H1 (cell line): ENCODE results near the gene LARP1. TPM values are rescaled to one million over a fixed set of nuclear protein-coding genes. Genes with fewer than 3 reads are reported as not detected.

Source experiments
- BACH1 ChIP-seq: IDR thresholded peaks from 2 replicates; pipeline ENCODE4 v1.6.1; 2012; ENCODE audit warnings: low read length, improper control_type of control experiment
- E2F6 ChIP-seq: IDR thresholded peaks from 2 replicates; pipeline ENCODE4 v1.6.1; 2012; ENCODE audit warnings: inconsistent platforms
- JUND ChIP-seq: IDR thresholded peaks from 2 replicates; pipeline ENCODE4 v1.6.1; 2011; ENCODE audit warnings: mild to moderate bottlenecking, improper control_type of control experiment, low read length
- KDM1A ChIP-seq: fragments of 200-600, 300-600 bp; sonication (generic); IDR thresholded peaks from 2 replicates; pipeline ENCODE4 v1.7.1; 2016; ENCODE audit warnings: mild to moderate bottlenecking, low read length, borderline replicate concordance
- MAX ChIP-seq: IDR thresholded peaks from 2 replicates; pipeline ENCODE4 v1.6.1; 2012; ENCODE audit warnings: inconsistent platforms
- SIN3A ChIP-seq, 2 experiments: IDR thresholded peaks in 1 of 2; conservative IDR thresholded peaks in 1 of 2; 2 replicates each; pipeline ENCODE4 v1.6.1; 2011 to 2012; ENCODE audit warnings: low read length in 2 of 2, improper control_type of control experiment in 1 of 2, low read depth in 1 of 2, mild to moderate bottlenecking in 1 of 2
- TAF7 ChIP-seq: optimal IDR thresholded peaks from 2 replicates; pipeline ENCODE3; 2011; ENCODE audit warnings: low read depth, mild to moderate bottlenecking, inconsistent platforms, low read length, moderate library complexity, borderline replicate concordance
- ZNF274 ChIP-seq: IDR thresholded peaks from 2 replicates; pipeline ENCODE4 v1.7.0; 2012; ENCODE audit warnings: low read length, borderline replicate concordance; ENCODE audit errors: extremely low read depth
- polyA plus RNA-seq, 7 experiments: library from polyadenylated mRNA; depleted of rRNA in 3 of 7; stranded (reverse) in 5 of 7; unstranded in 2 of 7; fragments of >200 nt in 5 of 7; fragments of 200-250 nt in 2 of 7; gene quantifications; 1 replicate in 5 of 7; 2 replicates in 1 of 7; 4 replicates in 1 of 7; pipeline versions ENCODE4 v1.2.1 to v1.2.3, GENCODE V29; 2011 to 2013; ENCODE audit warnings: missing spikeins in 2 of 7, mixed read lengths in 2 of 7
- total RNA-seq: library from RNA; stranded (reverse); fragmentation: NEBNext Ultra II Directional; extraction: Animal tissue kit (Norgen Biotek cat#: 25700); gene quantifications from 2 replicates; pipeline ENCODE4 v1.2.1, GENCODE V29; 2021

LARP1 gene
- total and polyA plus RNA-seq, 2 of the 8 experiments (the other 6 are each of a cell fraction or from before 2014, with no cell fraction given) = 106 to 422 TPM

GRCh38 chr5:154771383-154771901, 16.3 kb downstream of the LARP1 start (continued):
- TF ChIP-seq E2F6 (no peak), KDM1A (no peak), SIN3A (conservative IDR thresholded peaks at IDR 0.05 in 1 of 2, IDR thresholded peaks at IDR 0.05 in 1 of 2; ENCODE audit: low read depth in 1 of 2, low read length in 2 of 2) (no peak), MAX (no peak), ZNF274 (no peak), JUND (no peak), TAF7 (no peak), BACH1 (no peak)
